HCEC 1CT (cell line): ENCODE data around the gene KCNMB1.
"Not testable (repeated sequence)": the region's sequence is repeated elsewhere in the genome, so short reads cannot be mapped to it uniquely, and the experiment has no call there.

Experiments
- DNase-seq: peaks from one replicate; pipeline ENCODE4 v3.0.0-alpha.2; 2017

KCNMB1 gene

DNA sequence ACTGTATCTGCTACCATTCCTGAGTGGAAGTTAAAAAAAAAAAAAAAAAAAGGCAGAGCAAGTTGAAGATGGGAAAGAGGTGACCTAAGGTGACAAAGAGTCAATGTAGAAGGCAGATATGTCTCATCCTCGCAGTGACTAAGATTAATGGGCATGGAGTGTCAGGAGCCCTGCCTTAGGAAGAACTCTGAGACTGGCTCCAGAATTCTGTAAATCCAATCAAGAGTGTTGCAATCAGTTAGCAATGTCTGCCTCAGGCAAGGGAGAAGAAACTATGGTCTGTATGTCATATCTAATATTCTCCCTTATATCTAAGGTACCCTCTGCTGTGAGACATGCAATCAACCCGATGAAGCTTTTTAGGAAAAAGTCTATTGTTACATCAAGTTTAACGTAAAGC is 24.7 kb upstream of the KCNMB1 start:
- no peak for DNase-seq

DNA sequence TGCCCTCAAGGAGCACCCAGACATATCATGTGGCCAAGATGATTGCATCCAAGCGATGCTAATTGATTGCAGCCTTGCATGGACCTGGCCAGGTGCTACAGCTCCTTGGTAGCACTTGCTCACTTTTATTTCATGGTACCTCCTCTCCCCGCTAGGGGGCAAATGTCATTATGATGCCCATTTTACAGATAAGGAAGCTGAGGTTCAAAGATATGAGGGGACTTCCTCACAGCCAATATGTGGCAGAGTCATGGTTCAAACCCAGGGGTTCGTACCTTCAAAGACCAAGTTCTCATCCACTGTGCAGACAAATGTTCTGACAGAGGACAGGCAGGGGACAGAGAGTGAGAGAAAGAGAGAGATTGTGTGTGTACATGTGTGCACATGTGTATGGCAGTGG is 21.9 kb upstream of the KCNMB1 start:
- no peak for DNase-seq

DNA sequence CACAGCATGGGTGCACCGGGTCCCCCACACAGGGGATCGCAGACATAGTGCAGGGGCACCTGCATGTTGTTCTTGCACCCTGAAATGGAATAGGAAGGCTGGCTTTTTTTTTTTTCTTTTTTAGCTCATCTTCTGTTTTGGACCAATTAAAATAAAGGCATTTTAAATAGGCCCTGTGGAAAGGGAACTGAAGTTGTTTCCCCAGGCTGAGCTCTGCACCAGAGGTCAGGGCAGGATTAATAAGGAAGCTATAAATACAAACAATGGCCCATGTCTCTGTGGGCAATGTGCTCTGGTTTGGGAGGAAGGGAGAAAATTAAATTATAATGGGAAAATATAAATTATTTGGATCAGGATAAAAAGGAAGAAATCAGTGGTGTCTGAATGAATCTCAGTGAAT is 21.2 kb upstream of the KCNMB1 start:
- no peak for DNase-seq

DNA sequence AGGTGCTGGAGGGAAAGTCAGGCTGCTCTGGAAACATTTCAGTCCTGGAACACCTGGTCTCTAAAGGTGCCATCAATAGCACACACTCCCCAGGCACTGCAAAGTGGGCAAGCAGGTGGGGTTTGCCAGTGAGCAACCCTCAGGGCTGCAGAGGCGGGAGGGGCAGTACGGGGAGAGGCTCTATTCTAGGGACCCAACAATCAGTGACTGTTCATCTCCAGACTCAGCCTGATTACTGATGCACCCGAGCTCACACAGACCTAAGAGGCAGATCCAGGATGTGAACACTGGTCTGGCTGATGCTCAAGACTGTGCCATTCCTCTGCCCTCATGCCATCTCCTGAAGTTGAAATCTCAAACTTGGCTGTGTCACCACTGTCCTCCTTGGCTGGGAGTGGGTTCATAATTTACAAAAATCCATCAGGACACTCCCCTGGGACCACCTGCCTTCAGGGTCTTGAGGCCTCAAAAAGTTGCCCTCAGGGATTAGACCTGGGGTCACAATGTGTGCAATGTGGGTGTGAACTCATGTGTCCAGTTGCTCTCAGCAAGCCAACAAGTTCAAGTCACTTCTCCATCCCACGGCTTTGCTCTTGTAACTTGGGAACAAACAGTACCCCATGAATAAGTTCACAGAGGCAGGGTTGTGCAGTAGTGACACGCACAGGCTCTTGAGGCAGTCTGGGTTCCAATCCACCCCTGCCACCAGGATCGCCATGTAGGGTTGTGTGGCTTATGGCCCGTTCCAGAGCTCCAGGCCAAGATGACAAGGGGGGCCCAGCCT is 19.9 kb upstream of the KCNMB1 start:
- DNase-seq: no peak

GRCh38 chr5:170408226-170408625 is 19.1 kb upstream of the KCNMB1 start:
- DNase-seq: no peak

DNA sequence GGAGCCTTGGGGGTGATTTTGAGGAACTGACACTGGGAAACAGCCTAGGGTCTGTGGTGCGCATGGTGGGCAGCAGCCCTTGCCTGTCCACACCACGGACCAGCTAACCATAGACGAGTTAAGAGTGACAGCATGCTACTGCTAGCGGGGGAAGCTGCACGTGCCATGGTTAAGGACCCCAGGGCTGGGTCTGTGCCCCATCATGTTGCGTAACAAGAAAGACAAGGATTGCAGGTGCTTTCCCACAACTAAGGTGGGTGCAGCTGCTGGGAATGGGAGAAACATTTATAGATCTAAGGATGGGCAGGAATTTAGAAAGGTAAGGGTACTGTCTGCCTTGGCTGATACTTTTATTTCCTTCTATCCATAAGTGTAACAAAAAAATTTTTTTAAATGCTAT is 17.9 kb upstream of the KCNMB1 start:
- no peak for DNase-seq

GRCh38 chr5:170405817-170406216 is 16.6 kb upstream of the KCNMB1 start:
- DNase-seq: no peak

DNA sequence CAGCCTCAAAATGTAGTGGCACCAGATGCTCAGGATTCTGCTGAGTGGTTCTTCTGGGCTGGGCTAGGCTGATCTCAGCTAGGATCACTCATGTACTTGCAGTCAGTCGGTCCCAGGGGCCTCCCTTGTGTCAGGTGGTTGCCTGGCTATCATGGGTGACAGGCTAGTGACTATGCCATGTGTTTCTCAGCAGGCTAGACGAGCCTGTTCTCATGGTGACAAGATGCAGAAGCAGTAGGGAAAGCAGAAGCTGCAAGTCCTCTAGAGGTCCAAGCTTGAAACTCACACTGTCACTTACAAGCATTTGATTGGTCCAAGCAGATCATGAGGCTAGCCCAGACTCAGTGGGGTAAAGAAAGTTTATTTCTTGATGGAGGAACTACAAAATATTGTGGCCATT is 15.2 kb upstream of the KCNMB1 start:
- no peak for DNase-seq

GRCh38 chr5:170403675-170404074 is 14.5 kb upstream of the KCNMB1 start:
- DNase-seq: no peak

GRCh38 chr5:170402508-170402907 is 13.3 kb upstream of the KCNMB1 start:
- DNase-seq: no peak

DNA sequence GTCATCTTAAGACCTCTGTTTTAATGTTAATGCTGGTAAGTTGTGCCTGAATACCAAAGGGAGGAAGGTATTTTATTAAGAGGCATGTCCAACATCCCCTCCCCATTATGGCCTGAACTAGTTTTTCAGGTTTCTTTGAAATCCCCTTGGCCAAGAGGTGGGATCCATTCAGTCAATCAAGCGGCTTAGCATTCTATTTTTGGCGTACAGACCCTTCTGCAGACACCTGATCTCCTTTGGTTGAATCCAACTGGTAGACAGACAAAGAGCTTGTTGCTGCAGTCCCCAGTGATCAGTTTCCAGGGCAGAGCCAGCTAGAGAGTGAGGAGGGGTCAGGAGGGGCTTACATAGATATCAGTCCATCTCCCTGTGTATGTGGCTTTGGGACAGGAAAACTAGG is 7.9 kb upstream of the KCNMB1 start:
- DNase-seq: no peak

DNA sequence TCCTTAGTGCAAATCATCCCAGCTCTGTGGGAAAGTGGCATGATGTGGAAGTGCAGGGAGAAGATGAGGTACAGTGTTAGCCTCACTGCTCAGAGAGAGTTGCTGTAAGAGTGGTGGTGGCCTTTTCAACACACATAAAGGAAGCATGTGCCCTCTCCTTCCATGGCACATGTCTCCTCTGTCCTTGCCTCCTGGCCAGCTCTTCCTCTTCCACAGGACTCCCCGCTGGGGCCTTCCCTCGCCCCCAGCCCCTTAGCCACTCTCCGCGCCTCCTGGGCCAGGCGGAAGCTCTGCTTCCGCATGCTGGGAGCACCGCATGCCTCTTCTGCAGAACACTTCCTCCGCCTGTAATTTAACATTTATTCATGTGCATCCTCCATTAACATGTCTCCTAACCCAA is 4.8 kb upstream of the KCNMB1 start:
- no peak for DNase-seq

DNA sequence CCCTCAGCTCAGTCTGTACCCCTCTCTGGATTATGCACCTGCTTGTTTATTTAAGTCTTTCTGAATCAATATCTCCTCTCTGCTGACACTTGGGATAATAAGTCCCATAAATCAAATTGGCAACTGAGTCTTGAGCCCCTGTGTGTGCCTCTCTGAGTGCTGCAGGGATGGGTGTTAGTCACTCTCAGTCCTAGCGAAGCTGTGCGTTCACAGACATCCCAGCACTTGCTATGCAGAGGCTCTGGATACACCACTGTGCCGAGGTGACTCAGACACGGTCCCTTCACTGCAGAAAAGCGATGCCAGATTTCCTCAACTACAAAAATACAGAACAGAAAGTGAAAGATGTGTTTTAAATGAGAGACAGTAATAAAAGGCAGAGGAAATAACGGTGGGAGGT is 4.1 kb upstream of the KCNMB1 start:
- DNase-seq: no peak

DNA sequence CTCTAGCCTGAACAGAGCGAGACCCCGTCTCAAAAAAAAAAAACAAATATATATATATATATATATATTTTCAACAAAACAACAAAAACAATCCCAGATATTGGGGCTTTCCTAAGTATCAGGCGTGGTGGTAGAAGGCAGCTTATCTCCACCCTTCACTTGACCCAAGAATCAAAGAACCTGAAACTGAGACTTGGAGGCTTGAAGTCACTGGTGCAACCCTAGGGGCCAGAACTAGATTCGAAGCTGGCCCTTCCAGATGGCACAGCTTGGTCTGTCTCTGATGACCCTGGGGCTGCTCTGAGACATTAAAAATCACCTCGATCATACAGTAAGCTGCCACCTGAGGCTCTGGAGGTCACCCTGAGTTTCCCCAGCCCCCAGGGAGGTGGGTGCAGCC is 1.3 kb upstream of the KCNMB1 start:
- DNase-seq: no peak

DNA sequence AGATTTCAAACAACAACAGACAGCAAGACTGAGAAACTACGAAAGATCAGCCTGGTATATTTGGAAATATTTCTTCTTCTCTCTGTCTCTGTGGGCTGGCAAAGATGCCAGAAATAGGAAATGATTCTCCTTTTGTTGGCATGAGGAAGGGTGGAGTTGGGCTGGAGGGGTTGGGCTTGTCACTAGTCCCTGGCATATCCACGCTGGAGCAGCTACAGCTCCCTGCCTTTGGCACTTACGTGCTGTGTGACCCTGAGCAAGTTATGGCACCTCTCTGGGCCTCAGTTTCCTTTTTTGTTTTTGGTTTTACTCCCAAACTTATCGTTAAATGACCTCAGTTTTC is 354 bp upstream of the KCNMB1 start:
- DNase-seq: no peak

GRCh38 chr5:170387775-170388639 is 1.2 kb downstream of the KCNMB1 start:
- DNase-seq: no peak

DNA sequence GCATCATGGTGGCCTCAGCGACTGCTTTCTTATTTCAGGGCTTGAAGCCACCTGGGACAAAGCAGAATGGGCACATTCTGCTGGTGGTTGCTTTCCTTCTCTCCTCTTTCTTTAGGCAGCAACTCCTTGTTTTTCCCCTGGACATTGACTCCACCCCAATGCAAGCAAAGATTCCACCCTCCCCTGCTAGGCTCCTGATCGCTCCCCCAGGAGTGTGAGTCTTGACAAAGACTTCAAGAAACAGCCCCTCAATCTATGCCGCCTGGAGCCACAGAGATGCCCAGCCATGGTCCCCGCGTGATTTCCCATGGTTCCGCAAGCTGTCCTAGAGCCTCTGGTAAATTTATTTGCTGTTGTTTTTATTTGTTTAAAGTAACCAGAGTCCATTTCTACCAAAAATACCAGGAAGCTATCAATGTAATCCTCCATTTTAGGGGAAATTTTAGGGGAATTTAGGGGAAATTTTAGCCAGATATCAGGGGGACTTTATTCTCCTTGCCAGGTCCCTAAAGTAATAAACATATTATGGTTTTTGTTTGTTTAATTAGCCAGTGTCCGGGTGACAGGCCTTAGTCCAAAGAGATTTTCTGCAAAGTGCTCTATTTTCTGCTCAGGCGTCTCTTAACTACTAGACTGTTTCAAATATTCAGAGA is 2.3 kb downstream of the KCNMB1 start:
- DNase-seq: no peak

DNA sequence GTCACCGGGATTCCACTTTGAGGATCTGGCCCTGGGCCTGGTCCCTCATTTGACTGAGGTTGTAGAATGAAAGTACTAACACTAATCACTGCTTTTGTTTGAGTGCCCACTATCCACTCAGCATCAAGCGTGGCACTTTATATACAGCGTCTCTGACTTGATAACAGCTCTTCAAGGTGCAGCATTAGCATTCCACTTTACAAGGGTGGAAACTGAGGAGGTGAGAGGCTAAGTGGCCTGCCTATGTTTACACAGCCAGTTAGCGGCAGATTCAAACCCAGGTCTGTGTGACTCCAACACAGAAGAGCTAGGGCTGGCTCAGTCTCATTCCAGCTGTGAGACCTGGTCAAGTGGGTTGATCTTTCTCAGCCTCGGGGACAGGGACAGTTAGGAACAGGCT is 5.9 kb downstream of the KCNMB1 start:
- no peak for DNase-seq

GRCh38 chr5:170382790-170383189 is 6.4 kb downstream of the KCNMB1 start:
- no peak for DNase-seq

DNA sequence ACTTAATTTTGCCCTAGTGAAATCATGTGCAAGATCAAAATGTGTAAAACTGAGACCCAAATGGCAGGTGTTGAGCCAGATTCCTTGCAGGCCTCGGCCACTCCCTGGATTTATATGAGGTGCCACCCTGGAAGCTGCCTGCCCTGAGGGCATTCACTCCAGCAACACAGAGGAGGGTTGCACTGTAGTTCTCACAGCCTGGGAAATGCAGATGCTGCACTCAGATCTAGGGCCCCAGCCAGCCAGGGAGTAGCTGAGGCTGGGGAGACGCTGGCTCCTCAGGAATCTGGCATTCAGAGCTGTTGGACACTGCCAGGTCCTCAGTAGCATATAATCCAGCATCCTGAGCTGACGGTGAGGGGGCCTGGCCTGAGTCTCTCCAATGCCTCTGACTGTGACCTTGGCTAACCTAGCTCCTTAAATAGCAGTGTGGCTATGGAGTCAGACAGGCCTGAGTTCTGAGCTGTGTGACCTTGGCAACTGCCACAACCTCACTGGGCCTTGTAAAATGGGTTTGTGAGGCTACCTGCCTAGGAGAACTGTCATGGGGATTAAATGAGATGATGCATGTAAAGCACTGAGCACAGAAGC is 8.7 kb downstream of the KCNMB1 start:
- DNase-seq: no peak

- no peak for DNase-seq
Measured at GRCh38 chr5:170378740-170379139, 10.4 kb downstream of the KCNMB1 start.

DNA sequence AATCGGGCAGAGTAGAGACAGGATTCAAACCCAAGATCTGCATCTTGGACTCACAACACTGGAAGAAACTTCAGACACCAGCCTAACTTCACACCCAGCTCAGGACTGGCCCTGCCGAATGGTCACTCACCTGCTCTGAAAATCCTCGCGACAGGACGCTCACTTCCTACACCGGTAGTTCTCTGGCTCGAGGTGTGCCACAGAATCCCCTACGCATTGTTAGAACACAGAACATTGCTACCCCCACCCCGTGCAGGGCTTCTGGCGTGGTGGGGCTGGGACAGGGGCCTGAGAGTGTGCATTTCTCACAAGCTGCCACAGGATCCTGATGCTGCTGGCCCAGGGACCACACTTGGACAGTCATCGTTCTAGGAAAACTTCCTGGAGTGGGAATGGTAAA is 12.1 kb downstream of the KCNMB1 start:
- DNase-seq: no peak

DNA sequence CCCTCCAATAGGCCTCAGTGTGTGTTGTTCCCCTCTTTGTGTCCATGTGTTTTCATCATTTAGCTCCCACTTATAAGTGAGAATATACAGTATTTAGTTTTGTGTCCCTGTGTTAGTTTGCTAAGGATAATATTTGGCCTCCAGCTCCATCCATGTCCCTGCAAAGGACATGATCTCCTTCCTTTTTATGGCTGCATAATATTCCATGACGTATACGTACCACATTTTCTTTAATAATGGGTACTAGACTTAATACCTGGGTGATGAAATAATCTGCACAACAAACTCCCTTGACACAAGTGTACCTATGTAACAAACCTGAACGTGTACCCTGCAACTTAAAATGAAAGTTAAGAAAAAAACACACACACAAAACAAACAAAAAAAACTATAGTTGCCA is 12.6 kb downstream of the KCNMB1 start:
- DNase-seq: not testable (repeated sequence)

DNA sequence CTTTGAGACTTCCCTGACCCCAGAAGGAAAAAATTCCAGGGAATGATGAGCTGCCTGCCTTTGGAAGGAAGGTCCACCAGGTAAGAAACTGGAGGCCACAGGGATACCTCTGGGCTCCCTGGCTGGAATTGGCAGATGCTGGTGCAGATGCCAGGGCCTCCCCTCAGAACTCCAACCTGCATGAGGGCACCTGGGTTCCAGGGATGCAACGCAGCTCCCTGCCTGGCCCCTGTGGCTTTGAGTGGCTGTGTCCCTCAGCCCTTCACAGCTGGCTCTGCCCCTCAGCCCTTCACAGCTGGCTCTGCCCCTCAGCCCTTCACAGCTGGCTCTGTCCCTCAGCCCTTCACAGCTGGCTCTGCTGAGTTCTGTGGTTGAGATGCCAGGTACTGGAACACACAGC is 13.9 kb downstream of the KCNMB1 start:
- DNase-seq: no peak
